GM12891 (cell line): Measurements from ENCODE around the gene CEP350.

Source experiments
- DNase-seq: peaks from one replicate; pipeline ENCODE4 v3.0.0; 2011; ENCODE audit warnings: low spot score; ENCODE audit not compliant: insufficient read length
- FAIRE-seq: peaks from 2 replicates; lab custom pipeline; 2011; peaks lifted over from hg19 to GRCh38; lab: Jason Lieb, UNC
- PAX5 ChIP-seq: IDR thresholded peaks from 2 replicates; pipeline ENCODE4 v1.6.1; 2011; ENCODE audit warnings: low read length, moderate library complexity, mild to moderate bottlenecking; ENCODE audit not compliant: insufficient read depth, severe bottlenecking
- POLR2A ChIP-seq: IDR thresholded peaks from 2 replicates; pipeline ENCODE4 v1.6.1; 2011; ENCODE audit warnings: low read depth, low read length, control low read depth
- POLR2AphosphoS5 ChIP-seq: IDR thresholded peaks from 2 replicates; pipeline ENCODE4 v1.6.1; 2011; ENCODE audit warnings: low read depth, low read length, control low read depth
- POU2F2 ChIP-seq: IDR thresholded peaks from 2 replicates; pipeline ENCODE4 v1.6.1; 2011; ENCODE audit warnings: low read depth, mild to moderate bottlenecking, control low read depth, low read length, moderate library complexity
- SPI1 ChIP-seq: IDR thresholded peaks from 2 replicates; pipeline ENCODE4 v1.6.1; 2011; ENCODE audit warnings: low read depth, low read length, control low read depth
- TAF1 ChIP-seq: IDR thresholded peaks from 2 replicates; pipeline ENCODE4 v1.6.1; 2011; ENCODE audit warnings: low read depth, low read length, control low read depth

Gene CEP350

GRCh38 chr1:180158149-180159147 lies 203.8 kb downstream of the CEP350 start:
- no peak for FAIRE-seq
- no peak for TF ChIP-seq POLR2A
- TF ChIP-seq POU2F2, result no peak
- no peak for TF ChIP-seq PAX5
- TF ChIP-seq POLR2AphosphoS5, result no peak
- TF ChIP-seq TAF1, result no peak
- DNase-seq, result no peak

DNA sequence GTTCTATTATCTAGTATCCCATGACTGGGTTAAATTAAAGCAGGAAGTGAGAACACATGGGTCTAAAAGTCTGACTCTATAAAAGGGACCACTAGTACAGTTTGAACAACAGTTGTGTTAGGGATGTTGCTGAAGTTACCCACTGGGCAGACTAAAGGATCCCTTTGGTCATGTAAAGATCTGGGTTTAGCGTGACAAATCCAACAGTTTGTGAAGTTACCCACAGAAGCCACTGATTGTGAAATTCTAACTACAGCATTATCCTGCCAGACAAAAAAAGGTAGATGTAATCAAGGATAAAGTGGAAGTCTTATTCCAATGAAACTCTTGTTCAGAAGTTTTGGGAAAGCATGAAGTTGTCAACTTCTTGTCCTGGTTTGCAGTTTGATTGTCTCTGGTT lies 205.7 kb downstream of the CEP350 start:
- no peak for DNase-seq
- TF ChIP-seq SPI1 (no peak), POU2F2 (no peak), PAX5 (no peak), POLR2AphosphoS5 (no peak), TAF1 (no peak), POLR2A (no peak)
- FAIRE-seq, result no peak

DNA sequence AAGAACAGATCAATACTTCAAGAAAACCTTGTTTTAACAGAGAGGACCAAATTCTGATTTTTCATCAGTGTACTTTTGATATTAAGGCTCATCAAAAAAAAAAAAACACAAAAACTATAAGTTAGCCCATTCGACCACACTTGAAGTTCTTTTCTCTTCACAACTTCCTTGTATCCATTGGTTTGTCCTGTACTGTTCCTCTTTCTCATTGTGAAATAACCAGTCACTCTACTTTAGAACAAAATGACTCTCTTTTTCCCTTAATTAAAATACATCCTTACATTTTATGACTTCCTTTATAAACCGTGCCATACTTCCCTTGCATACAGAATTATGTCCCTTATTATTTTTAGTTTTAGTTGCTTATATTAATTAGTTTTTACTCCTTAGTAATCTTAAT lies 208.4 kb downstream of the CEP350 start:
- no peak for DNase-seq
- no peak for FAIRE-seq
- TF ChIP-seq POLR2A (no peak), PAX5 (no peak), SPI1 (no peak), POLR2AphosphoS5 (no peak), TAF1 (no peak)
